ENCODE data around the gene GIT2.

GIT2 gene

DNA sequence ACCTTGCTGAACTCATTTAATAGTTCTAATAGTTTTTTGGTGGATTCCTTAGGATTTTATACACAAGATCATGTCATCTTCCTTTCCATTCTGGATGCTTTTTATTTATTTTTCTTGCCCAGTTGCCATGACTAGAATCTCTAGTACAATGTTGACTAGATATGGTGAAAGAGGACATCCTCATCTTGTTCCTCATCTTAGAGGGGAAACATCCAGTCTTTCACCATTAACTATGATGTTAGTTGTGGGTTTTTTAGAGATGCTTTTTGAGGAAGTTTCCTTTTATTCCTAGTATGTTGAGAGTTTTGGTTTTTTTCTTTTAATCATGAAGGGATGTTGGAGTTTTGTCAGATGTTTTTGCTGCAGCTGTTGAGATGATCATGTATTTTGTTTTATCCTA, 11.7 kb upstream of the GIT2 start:
- no peaks in the 10 kb centered on the region for H3K9me2 ChIP-seq (replicated peaks; ENCODE audit: control insufficient read depth, low read length)
- TF ChIP-seq CTCF (IDR thresholded peaks at IDR 0.05; ENCODE audit: low read depth, low read length, poor library complexity, severe bottlenecking) (no peak), EZH2phosphoT487 (IDR thresholded peaks at IDR 0.05; ENCODE audit: borderline replicate concordance, low read length) (no peak)
- no peaks in the 10 kb centered on the region for H3K27me3 ChIP-seq (ENCODE audit: control insufficient read depth, low read length)
- H4K20me1 ChIP-seq (ENCODE audit: control insufficient read depth, insufficient read depth, low read depth, low read length): no peaks in the 10 kb centered on the region
- H3K9me3 ChIP-seq (ENCODE audit: control insufficient read depth, insufficient read depth, low read length): no peaks in the 10 kb centered on the region
- peaks cover 99% of the 10 kb centered on the region for H3K79me2 ChIP-seq (ENCODE audit: control insufficient read depth, low read length)
- H3F3A ChIP-seq (ENCODE audit: control insufficient read depth, insufficient read depth): peaks cover 59% of the 10 kb centered on the region
- H3K27ac ChIP-seq (ENCODE audit: low read depth, low read length): peak overlapping the region; percentile 43
- H3K4me1 ChIP-seq (ENCODE audit: control insufficient read depth, low read length): peaks cover 99% of the 10 kb centered on the region
- peak overlapping the region; percentile 96 for H3K4me2 ChIP-seq (ENCODE audit: low read length)
- H3K4me3 ChIP-seq (ENCODE audit: low read length): peak overlapping the region; percentile 15
- H3K36me3 ChIP-seq (ENCODE audit: control insufficient read depth, low read length): peaks cover 66% of the 10 kb centered on the region

DNA sequence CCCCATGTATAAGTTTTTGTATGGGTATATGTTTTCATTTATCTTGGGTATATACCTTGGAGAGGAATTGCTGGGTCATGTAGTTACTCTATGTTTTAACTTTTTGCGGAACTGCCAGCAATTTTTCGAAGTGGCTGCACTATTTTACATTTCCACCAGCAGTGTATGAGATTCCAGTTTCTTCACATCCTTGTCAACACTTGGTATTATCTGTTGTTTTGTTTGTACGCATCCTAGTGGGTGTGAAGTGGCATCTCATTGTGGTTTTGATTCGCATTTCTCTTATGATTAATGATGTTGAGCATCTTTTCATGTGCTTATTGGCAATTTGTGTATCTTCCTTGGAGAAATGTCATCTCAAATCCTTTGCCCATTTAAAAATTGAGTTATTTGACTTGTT, 9.9 kb upstream of the GIT2 start:
- Histone ChIP-seq H3K36me3 (ENCODE audit: control insufficient read depth, low read length) (peaks cover 72% of the 10 kb centered on the region), H3K9me2 (replicated peaks; ENCODE audit: control insufficient read depth, low read length) (no peaks in the 10 kb centered on the region), H3K27ac (ENCODE audit: low read depth, low read length) (peak overlapping the region; percentile 94), H3K9me3 (ENCODE audit: control insufficient read depth, insufficient read depth, low read length) (no peaks in the 10 kb centered on the region), H3K27me3 (ENCODE audit: control insufficient read depth, low read length) (no peaks in the 10 kb centered on the region), H3K79me2 (ENCODE audit: control insufficient read depth, low read length) (peaks cover 99% of the 10 kb centered on the region), H3K4me2 (ENCODE audit: low read length) (peak overlapping the region; percentile 96), H3K4me1 (ENCODE audit: control insufficient read depth, low read length) (peaks cover 99% of the 10 kb centered on the region), H4K20me1 (ENCODE audit: control insufficient read depth, insufficient read depth, low read depth, low read length) (no peaks in the 10 kb centered on the region), H3F3A (ENCODE audit: control insufficient read depth, insufficient read depth) (peaks cover 50% of the 10 kb centered on the region), H3K4me3 (ENCODE audit: low read length) (peak overlapping the region; percentile 81)
- TF ChIP-seq EZH2phosphoT487 (IDR thresholded peaks at IDR 0.05; ENCODE audit: borderline replicate concordance, low read length): no peak
- no peak for TF ChIP-seq CTCF (IDR thresholded peaks at IDR 0.05; ENCODE audit: low read depth, low read length, poor library complexity, severe bottlenecking)

GRCh38 chr12:110005319-110005973, 9.3 kb upstream of the GIT2 start:
- H3K4me1 ChIP-seq (ENCODE audit: control insufficient read depth, low read length): peaks cover 96% of the 10 kb centered on the region
- peaks cover 43% of the 10 kb centered on the region for H3F3A ChIP-seq (ENCODE audit: control insufficient read depth, insufficient read depth)
- H3K4me3 ChIP-seq (ENCODE audit: low read length): peak overlapping the region; percentile 81
- no peaks in the 10 kb centered on the region for H4K20me1 ChIP-seq (ENCODE audit: control insufficient read depth, insufficient read depth, low read depth, low read length)
- H3K9me3 ChIP-seq (ENCODE audit: control insufficient read depth, insufficient read depth, low read length): no peaks in the 10 kb centered on the region
- H3K27ac ChIP-seq (ENCODE audit: low read depth, low read length): peak overlapping the region; percentile 94
- H3K36me3 ChIP-seq (ENCODE audit: control insufficient read depth, low read length): peaks cover 70% of the 10 kb centered on the region
- peak overlapping the region; percentile 96 for H3K4me2 ChIP-seq (ENCODE audit: low read length)
- no peaks in the 10 kb centered on the region for H3K9me2 ChIP-seq (replicated peaks; ENCODE audit: control insufficient read depth, low read length)
- TF ChIP-seq EZH2phosphoT487 (IDR thresholded peaks at IDR 0.05; ENCODE audit: borderline replicate concordance, low read length): no peak
- TF ChIP-seq CTCF (IDR thresholded peaks at IDR 0.05; ENCODE audit: low read depth, low read length, poor library complexity, severe bottlenecking): no peak
- no peaks in the 10 kb centered on the region for H3K27me3 ChIP-seq (ENCODE audit: control insufficient read depth, low read length)
- peaks cover 99% of the 10 kb centered on the region for H3K79me2 ChIP-seq (ENCODE audit: control insufficient read depth, low read length)
